Stimulated activated CD8-positive, alpha-beta memory T cell treated with anti-CD3 and anti-CD28 coated beads, Interleukin-12 subunit alpha, Interleukin-12 subunit beta, amount 100 ng/mL, for 24 hours (primary cell): ENCODE results near the gene CHD1L.
"Not testable (repeated sequence)": the region's sequence is repeated elsewhere in the genome, so short reads cannot be mapped to it uniquely, and the experiment has no call there.

Experiments
- DNase-seq: peaks from one replicate; pipeline ENCODE4 v3.0.0-alpha.2; 2020; ENCODE audit errors: extremely low read depth

CHD1L gene

DNA sequence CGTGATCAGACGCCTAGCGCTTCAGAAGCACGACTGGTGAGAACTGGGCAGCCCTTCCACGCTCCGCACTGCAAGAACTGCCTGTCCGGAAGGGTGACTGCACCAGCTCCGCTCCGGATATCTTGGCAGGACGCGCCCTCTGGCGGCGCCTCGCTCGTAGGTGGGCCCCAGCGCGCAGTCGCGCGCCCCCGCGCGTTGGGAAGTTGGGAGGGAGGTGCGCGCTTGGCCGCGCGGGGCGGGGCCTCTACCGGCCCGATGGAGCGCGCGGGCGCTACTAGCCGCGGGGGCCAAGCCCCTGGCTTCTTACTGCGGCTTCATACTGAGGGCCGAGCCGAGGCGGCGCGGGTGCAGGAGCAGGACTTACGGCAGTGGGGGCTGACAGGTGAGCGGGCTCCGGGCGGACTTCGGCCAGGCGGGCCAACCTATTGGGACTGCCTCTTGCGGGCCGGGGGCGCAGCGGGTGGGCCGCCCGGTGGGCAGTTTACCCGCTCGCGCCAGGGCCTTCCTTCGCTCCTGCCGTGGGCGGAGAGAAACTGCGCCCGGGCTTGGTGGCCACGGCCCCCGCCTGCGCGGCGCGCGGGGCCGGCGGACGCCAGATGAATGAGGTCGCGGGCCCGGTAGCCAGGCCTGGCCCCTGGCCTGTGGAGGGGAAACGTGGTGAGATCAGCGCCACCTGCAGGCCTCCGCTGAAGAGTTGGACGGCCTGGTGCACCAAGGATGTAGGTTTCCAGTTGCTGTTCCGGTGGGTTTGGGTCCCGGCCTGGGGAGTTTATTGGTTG is at the start of gene CHD1L:
Gene CHD1L (plus strand): TSS at position 236 of the 779 bp plus-strand sequence. CDS start 20 bp downstream, at position 256.
- peak; percentile 85 for DNase-seq

- DNase-seq = not testable (repeated sequence)
Observed at GRCh38 chr1:147197324-147197723, 45.2 kb upstream of the CHD1L start.

GRCh38 chr1:147201276-147201675 is 41.2 kb upstream of the CHD1L start:
- DNase-seq = no peak

- no peak for DNase-seq
Observed at GRCh38 chr1:147201786-147202185, 40.7 kb upstream of the CHD1L start.

- DNase-seq = no peak
Observed at GRCh38 chr1:147202576-147202975, 39.9 kb upstream of the CHD1L start.

- DNase-seq = no peak
Observed at GRCh38 chr1:147204080-147204479, 38.4 kb upstream of the CHD1L start.

DNA sequence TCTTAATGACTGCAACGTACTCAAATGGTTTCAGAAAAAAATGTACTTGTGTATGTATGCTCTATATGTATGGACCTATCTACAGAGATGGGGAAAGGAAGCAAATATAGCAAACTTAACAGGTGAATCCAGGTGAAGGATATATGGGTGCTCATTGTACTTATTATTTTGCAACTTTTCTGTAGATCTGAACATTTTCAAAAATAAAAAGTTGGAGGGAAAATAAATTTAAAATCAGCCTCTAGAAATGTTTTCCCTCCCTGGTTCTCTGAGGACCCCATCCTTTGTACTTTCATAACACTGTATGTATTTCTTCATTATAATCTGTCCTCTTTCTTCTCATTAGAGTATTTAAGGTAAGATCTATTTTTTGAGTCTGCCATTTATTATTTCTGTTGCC is 35.3 kb upstream of the CHD1L start:
- DNase-seq = no peak

DNA sequence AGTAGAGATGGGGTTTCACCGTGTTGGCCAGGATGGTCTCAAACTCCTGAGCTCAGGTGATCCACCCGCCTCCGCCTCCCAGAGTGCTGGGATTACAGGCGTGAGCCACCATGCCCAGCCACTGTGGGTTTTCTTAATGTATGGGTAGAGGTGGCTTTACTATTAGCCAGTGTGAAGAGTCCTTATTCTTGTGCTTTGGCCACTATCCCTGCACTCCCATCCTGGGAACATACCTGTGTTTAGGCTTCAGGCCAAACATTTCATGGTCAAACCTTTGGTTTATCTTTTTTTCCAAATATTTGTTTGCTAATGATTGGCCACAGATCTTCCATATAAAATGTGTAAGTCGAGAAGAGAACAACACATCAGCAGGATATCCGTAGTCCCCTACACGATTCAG is 33.9 kb upstream of the CHD1L start:
- DNase-seq = no peak

- no peak for DNase-seq
Observed at GRCh38 chr1:147209825-147210821, 32.4 kb upstream of the CHD1L start.

DNA sequence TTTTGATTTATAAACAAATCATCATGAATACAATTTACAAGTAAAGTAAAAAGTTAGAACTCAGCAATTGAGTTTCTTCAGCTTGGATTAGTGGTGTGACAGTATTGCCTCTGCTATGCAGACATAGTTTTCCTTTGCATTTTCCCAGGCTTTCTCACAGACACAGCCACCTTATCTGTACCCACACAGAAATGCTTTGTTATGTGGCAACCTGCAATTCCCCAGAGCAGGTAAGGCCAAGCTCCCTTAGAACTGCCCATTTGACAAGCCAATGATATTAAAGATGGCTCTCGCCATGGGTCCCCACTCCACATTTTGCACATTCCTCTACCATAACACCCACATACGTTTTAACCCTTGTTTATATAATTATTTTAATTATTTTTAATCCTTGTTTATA is 31.5 kb upstream of the CHD1L start:
- no peak for DNase-seq

DNA sequence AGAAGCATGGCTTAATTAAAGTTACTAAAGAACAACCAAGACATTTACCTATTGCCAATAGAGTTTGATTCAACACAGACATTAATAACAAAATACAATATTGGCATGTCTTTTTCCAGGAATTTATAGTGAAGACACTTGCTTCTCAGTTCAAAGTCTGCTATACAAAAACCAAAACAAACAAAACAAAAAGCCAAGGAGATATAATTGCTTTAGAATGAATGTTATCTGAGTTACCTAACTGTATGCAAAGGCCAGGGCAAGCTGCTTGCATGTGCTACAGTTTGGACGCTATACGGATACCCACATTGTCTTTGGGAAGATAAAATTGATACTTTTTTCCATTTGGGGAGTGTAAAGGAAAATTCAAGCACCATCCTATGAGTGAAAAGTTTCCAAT is 30.9 kb upstream of the CHD1L start:
- DNase-seq = no peak

- DNase-seq = no peak
Observed at GRCh38 chr1:147213271-147213670, 29.2 kb upstream of the CHD1L start.

- no peak for DNase-seq
Observed at GRCh38 chr1:147214325-147214724, 28.2 kb upstream of the CHD1L start.

DNA sequence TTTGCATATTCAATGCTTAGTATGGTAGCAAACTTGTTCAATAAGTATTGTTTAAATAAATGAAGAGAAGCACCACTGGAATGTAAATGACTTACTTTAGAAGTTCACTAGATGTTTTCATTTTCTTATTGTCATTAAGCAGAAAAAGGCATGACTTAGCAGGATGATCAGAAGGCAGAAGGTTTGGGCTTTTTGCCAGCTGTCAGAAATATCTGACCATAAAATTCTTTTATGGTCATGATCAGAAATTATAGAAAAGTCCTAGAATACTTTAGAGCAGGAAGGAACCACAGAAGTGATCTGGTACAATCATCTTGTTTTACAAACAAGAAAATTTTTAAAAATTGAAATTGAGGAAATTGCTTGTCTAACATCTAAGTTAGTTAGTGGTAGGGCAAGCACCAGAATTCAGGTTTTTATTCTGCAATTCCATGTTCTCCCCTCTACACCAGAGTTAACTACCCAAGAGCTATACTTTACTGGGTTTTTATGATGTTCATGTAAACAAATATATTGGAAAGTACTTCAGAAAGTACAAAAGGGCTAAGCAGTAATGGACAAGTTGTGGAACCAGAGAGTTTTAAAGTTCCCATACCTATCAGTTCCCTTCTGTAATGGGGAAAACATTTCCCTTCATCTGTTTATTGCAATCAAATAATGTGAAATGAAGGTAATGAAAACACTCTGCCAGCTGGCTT is 27.5 kb upstream of the CHD1L start:
- DNase-seq = no peak

GRCh38 chr1:147215540-147215916 is 27.0 kb upstream of the CHD1L start:
- DNase-seq = no peak

- no peak for DNase-seq
Observed at GRCh38 chr1:147216124-147216523, 26.4 kb upstream of the CHD1L start.

- no peak for DNase-seq
Observed at GRCh38 chr1:147217141-147217540, 25.3 kb upstream of the CHD1L start.

DNA sequence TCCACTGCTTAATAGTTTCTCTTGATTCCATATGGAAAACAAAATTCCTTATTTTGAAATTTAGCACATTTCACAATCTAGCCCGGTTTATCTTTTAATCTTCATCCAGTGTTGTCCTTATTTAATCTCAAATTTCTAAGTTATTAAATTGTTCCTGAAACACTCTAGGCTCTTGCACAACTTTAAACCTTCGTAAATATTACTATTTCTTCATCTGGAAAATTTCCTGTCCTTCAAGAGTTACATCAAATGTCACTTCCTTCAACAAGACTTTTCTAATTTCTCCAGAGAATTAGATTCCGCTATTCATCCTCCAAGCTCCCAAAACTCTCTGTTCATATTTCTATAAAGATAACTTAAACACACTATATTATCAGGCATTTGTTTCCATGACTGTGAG is 23.9 kb upstream of the CHD1L start:
- no peak for DNase-seq

- DNase-seq = no peak
Observed at GRCh38 chr1:147223740-147224615, 18.5 kb upstream of the CHD1L start.

- peak; percentile 2 for DNase-seq
Observed at GRCh38 chr1:147225193-147225730, 17.2 kb upstream of the CHD1L start, which contains the start of gene FMO5. FMO5 (minus strand) TSS chr1:147225339; CDS start chr1:147225029, 310 bp downstream.

GRCh38 chr1:147231032-147231431 is 11.5 kb upstream of the CHD1L start:
- DNase-seq = not testable (repeated sequence)
